Measurements from ENCODE around the gene SH2D6. TPM values are rescaled to one million over a fixed set of nuclear protein-coding genes. Genes with fewer than 3 reads are reported as not detected.

The SH2D6 gene
- total and polyA plus RNA-seq, 2 donors = 0.37 TPM; not detected in 1

DNA sequence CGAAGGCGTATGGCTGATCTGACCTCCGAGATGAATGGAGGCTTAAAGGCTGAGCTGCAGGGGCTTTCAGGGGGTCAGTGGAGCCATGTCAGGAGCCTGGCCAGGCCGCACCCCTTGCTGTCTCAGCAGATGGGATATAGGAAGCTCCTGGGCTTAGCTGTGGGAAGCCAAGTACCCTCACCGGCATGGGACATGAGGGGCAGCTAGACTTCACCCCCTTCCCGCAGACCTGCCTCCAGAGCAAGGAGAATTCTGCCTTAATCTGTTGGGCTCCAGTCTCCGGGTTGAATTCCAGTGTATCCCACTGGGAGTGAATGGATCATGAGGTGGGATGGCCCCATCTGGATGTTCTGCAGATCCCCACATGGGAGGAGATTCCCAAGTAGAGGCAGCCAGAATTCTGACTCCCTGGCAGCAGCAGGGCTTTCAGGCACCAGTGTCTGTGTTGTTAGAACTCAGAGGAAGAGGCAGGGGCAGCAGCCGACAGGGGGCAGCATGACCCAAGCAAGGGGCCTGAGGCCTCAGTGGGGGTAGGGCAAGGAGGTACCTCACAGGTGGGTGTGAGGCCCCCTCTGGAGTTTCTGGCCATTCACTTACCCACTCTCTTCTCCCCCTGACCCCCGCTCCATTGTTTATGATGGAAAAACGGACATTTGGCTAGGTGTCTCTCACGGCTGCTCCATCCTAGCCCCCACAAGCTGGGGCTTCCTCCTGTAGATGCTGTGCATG lies 27.4 kb upstream of the SH2D6 start:
- no peak for DNase-seq (ENCODE audit: extremely low spot score)
- 77% methylated on average over 11 of the region's 11 CpGs for WGBS

DNA sequence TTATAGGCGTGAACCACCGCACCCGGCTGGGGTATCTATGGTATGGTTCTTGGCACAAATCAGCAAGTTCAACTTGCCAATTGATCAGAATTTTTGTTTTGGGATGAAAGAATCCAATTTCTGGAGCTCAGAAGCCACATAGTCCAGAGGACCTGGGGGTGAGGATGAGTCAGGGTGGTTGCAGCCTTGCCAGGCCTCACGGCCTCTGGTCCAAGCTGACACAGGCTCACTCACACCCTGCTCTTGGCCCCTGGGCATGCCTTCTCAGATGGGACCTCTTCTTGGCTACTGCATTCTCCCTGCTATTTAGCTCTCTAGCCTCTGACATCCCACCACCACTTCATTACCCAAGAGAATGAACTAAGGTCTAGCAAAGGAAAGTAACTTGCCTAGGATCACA lies 24.7 kb upstream of the SH2D6 start:
- H3K36me3 ChIP-seq (ENCODE audit: insufficient read depth) = peaks cover 4% of the 10 kb centered on the region
- no peak overlapping the region for H3K27ac ChIP-seq (ENCODE audit: low read depth)

More for the DNA sequence above, 27.4 kb upstream of the SH2D6 start:
- Histone ChIP-seq H3K36me3 (ENCODE audit: insufficient read depth) (peaks cover 4% of the 10 kb centered on the region), H3K27ac (ENCODE audit: low read depth) (no peak overlapping the region), H3K4me1 (ENCODE audit: insufficient read depth) (no peaks in the 10 kb centered on the region), H3K4me3 (ENCODE audit: low read depth, low read length) (no peak overlapping the region)

DNA sequence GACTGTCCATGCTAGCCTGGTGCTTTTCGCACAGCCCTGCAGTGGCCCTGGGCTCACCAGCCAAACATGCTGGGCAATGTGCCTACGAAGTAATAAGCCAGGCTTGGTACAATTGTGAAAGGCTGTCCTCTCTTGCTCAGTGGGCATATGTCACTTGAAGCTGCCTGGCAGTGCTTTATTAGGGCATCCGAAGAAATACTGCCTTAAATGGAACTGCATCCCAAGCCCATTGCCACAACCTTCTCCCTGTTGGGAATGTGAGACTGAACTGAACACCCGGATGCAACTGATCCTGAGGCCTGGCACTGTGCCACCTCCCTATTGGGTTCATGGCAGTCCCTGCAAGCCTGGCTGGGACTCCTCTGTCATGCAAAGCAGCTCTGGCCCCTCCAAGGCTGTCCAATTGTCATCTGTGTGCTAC lies 24.2 kb upstream of the SH2D6 start:
- Histone ChIP-seq H3K4me3 (ENCODE audit: low read depth, low read length) (no peak overlapping the region), H3K36me3 (ENCODE audit: insufficient read depth) (peaks cover 4% of the 10 kb centered on the region), H3K4me1 (ENCODE audit: insufficient read depth) (no peaks in the 10 kb centered on the region), H3K27ac (ENCODE audit: low read depth) (no peak overlapping the region)
- DNase-seq (ENCODE audit: extremely low spot score) = no peak
- WGBS = 76% methylated on average over 4 of the region's 4 CpGs

More for the DNA sequence above, 24.7 kb upstream of the SH2D6 start:
- DNase-seq (ENCODE audit: extremely low spot score) = no peak
- 93% methylated on average over 4 of the region's 4 CpGs for WGBS
- Histone ChIP-seq H3K4me3 (ENCODE audit: low read depth, low read length) (no peak overlapping the region), H3K4me1 (ENCODE audit: insufficient read depth) (no peaks in the 10 kb centered on the region)

DNA sequence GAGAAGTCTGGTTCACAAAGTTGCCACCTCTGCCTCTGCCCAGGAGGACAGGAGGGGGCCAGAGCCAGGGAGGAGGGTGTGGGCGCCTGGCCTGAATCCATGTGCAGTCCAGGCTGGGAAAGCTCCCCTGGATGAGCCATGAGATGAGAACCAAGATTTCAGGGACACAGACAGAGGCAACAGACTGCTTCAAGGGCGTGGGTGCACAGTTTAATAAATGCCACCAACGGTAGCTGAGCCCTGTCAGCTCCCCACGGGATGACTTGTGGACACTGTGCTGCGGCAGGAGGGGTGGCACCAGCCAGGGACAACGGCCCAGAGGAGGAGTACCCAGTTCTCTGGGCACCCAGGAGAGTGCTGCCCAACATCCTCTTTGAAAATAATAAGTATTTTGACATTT lies 23.5 kb upstream of the SH2D6 start:
- Histone ChIP-seq H3K4me3 (ENCODE audit: low read depth, low read length) (no peak overlapping the region), H3K27ac (ENCODE audit: low read depth) (no peak overlapping the region), H3K36me3 (ENCODE audit: insufficient read depth) (peaks cover 4% of the 10 kb centered on the region), H3K4me1 (ENCODE audit: insufficient read depth) (no peaks in the 10 kb centered on the region)
- no peak for DNase-seq (ENCODE audit: extremely low spot score)
- WGBS = 86% methylated on average over 6 of the region's 6 CpGs

DNA sequence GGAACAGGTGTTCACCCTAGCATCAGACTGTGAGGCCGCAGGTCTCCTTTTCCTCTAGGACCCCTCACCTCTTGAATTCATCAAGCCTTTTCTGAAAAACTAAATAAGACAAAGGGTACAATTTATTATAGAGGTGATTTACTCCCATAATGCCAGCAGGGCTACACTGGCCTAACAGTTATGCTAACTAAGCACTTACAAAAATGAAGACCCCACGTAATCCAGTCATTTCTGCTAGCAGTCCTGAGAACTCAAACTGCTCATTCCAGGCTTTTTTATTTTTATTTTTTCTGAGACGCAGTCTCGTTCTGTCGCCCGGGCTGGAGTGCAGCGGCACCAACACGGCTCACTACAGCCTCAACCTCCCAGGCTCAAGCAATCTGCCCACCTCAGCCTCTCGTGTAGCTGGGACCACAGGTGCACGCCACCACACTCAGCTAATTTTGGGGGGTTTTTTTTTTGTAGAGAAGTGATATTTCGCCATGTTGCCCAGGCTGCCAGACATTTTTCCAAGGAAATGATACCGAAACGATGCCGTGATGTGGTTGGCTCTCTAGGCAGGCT lies 22.5 kb upstream of the SH2D6 start:
- no peak for DNase-seq (ENCODE audit: extremely low spot score)
- Histone ChIP-seq H3K36me3 (ENCODE audit: insufficient read depth) (peaks cover 4% of the 10 kb centered on the region), H3K27ac (ENCODE audit: low read depth) (peak overlapping the region; percentile 38), H3K4me3 (ENCODE audit: low read depth, low read length) (no peak overlapping the region), H3K4me1 (ENCODE audit: insufficient read depth) (no peaks in the 10 kb centered on the region)
- 94% methylated on average over 14 of the region's 14 CpGs for WGBS

DNA sequence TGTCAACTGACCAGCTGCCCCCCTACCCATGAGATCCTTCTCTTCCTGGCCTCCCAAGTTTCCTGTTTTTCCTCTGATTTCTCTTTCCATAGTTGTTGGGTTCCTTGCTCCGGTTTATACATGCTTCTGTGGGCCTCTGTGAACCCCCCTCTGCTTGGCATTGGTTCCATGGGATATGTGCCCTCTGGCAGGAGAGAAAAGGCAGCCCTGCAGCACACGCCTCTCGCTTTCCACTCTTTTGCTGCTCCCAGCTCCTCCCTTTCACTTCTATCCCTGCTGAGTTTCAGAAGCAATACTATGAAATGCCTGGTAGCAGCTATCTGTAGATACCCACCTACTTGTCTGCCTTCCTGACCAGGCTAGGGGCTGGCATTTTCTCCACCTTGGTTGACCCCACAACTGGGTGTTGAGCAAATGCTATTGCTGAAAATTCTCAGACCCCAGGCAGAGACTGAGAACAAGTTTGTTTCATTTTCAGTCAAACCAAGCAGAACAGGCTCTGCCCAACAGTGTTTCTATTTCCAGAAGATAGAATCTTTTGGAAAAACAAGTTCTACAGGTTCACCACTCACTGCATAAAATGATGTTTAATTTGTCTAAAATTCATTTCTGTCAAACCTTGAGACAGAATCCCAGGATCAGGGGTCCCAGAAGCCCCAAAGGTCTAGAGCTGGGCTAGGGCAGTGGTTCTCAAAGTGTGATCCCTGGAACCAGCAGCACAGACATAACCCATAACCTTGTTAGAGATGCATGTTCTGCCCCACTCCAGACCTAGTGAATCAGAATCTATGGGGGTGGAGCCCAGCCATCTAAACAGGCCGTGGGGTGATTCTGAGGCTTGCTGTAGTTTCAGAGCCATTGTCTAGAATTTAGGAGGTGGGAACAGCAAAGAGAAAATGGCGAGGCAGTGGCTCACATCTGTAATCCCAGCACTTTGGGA lies 21.7 kb upstream of the SH2D6 start:
- Histone ChIP-seq H3K4me3 (ENCODE audit: low read depth, low read length) (no peak overlapping the region), H3K27ac (ENCODE audit: low read depth) (peak overlapping the region; percentile 38), H3K4me1 (ENCODE audit: insufficient read depth) (no peaks in the 10 kb centered on the region), H3K36me3 (ENCODE audit: insufficient read depth) (peaks cover 5% of the 10 kb centered on the region)
- no peak for DNase-seq (ENCODE audit: extremely low spot score)
- 64% methylated on average over 5 of the region's 5 CpGs for WGBS

DNA sequence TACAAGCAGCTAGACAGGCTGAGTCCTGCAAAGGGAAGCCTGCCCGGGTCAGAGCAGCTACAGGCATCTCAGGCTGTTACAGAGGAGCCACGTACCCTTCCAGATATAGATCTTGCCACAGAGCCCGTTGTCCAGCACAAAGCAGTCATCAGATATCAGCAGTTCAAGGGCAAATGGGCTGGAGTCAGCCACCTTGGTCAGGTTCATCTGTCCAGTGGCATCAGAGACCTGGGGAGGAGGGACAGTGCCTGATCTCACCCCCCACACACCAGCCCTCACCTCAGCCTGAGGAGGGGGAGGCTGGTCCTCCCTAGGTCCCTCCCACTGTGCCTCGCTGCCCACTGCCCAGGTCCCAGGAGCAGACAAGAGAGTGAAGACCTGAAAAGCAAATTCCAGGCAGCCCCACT lies 20.6 kb upstream of the SH2D6 start:
- 79% methylated on average over 4 of the region's 4 CpGs for WGBS
- no peak overlapping the region for H3K4me3 ChIP-seq (ENCODE audit: low read depth, low read length)
- H3K36me3 ChIP-seq (ENCODE audit: insufficient read depth) = peaks cover 4% of the 10 kb centered on the region
- peak overlapping the region; percentile 33 for H3K27ac ChIP-seq (ENCODE audit: low read depth)
- H3K4me1 ChIP-seq (ENCODE audit: insufficient read depth) = no peaks in the 10 kb centered on the region
- no peak for DNase-seq (ENCODE audit: extremely low spot score)

DNA sequence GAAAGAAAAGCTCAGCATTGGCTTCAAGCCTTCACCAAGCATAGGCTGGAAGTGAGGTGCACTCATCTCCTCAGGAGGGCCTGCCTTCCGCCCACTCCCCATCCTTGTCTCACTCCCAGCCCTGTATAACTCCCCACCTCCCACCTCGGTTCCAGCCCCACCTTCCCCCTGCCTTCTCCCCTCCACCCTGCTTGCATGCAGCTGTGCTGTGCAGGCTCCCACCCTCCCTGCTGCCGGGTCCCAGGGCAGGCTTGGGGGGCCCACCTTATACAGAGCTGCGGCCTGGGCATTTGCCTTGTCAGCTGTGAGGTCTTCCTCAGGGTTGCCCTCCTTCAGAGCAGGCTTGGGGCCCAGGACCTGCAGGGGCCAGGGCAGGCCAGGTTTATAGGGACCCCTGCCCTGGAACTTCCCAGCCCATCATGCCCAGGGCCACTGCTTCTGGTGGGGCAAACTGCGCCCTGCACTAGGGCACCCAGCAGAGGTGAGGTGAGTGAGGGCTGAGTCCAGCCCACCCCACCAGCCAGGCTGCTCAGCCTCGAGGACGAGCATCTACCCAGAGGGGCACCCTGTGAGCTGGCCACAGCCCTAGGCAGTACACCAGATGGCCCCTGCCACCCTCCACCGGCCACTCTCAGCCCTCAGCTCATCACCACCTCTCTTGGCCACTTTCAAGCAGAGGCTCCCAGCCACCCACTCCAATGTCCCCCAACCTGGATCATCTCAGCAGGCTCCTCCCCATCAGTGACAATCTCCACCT lies 19.9 kb upstream of the SH2D6 start:
- WGBS = 90% methylated on average over 8 of the region's 8 CpGs
- Histone ChIP-seq H3K36me3 (ENCODE audit: insufficient read depth) (peaks cover 4% of the 10 kb centered on the region), H3K4me1 (ENCODE audit: insufficient read depth) (no peaks in the 10 kb centered on the region), H3K27ac (ENCODE audit: low read depth) (no peak overlapping the region), H3K4me3 (ENCODE audit: low read depth, low read length) (no peak overlapping the region)
- no peak for DNase-seq (ENCODE audit: extremely low spot score)

DNA sequence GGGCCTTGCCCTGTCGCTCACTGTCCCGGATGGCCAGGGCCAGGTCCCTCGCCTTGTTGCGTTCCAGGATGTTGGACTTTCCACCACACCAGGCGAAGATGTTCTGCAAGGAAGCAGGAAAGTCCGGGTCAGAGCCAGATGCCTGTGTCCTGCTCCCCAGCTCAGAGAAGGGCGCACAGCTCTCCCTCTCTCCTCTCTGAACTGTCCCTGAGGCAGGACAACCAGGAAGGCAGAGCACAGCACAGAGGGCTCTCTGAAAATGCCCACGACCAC lies 19.4 kb upstream of the SH2D6 start:
- Histone ChIP-seq H3K27ac (ENCODE audit: low read depth) (no peak overlapping the region), H3K36me3 (ENCODE audit: insufficient read depth) (peaks cover 4% of the 10 kb centered on the region), H3K4me3 (ENCODE audit: low read depth, low read length) (no peak overlapping the region), H3K4me1 (ENCODE audit: insufficient read depth) (no peaks in the 10 kb centered on the region)
- DNase-seq (ENCODE audit: extremely low spot score) = no peak
- 96% methylated on average over 8 of the region's 8 CpGs for WGBS

DNA sequence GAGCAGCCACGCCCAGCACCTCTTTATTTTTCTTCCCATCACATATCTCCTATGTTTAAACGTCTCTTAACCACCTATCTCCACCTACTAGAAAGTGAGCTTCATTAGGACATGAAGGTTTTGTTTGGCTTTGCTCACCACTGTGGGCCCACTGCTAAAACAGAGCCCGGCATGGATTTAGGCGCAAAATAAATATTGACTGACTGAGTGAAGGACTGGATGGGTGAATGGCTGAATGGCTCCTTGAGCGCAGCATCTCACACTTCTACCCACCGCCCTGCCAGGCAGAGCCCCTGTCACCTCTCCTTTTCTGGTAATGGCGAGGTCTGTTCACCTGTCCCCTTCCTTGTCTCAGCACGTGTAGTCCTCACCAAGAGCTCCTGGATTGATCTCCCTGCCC lies 18.5 kb upstream of the SH2D6 start:
- Histone ChIP-seq H3K4me3 (ENCODE audit: low read depth, low read length) (no peak overlapping the region), H3K27ac (ENCODE audit: low read depth) (no peak overlapping the region), H3K36me3 (ENCODE audit: insufficient read depth) (peaks cover 4% of the 10 kb centered on the region), H3K4me1 (ENCODE audit: insufficient read depth) (no peaks in the 10 kb centered on the region)
- WGBS = 92% methylated on average over 8 of the region's 8 CpGs
- DNase-seq (ENCODE audit: extremely low spot score) = no peak

DNA sequence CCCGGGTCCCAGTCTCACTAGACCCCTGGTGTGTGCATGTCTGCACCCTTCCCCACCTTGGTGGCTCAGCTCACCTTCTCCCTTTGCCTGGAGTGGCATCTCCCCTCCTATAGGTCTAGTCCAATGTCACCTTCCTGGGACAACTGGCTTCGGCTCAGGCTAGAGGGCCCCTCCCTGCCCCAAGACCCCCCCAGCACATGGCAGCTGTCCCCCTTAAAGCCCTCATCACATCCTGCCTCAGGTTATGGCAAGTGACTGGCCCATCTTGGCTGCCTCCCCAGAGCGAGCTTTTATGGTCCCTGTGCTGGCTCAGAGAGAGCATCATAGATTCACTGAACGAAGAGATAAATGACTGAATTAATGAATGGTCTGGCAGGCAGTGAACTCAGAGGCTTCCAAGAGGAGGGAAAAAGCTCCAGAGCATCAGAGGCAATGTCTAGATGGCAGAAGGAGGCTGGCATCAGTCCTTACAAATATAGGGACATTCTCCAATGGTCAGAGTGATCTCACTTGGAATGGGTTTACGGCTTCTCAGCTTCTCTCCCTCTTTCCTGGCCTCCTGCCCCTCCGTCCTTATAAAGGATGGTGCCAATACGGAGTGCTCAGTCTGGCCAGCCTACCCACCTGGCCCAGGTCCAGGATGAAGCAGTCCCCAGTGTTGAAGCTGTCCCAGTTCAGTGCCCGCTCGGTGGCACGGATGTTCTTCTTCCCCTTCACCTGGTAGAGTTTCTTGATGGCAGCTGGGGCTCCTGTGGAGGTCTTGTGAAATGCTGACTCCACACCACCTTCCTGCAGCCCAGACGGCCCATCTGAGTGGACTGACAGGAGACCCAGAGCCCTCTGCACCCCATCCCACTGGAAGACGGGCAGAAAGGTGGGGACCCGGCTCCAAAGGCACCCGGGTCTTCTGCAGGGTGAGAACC lies 17.7 kb upstream of the SH2D6 start:
- 74% methylated on average over 14 of the region's 14 CpGs for WGBS
- H3K36me3 ChIP-seq (ENCODE audit: insufficient read depth) = peaks cover 4% of the 10 kb centered on the region
- no peak overlapping the region for H3K4me3 ChIP-seq (ENCODE audit: low read depth, low read length)
- H3K4me1 ChIP-seq (ENCODE audit: insufficient read depth) = no peaks in the 10 kb centered on the region
- no peak for DNase-seq (ENCODE audit: extremely low spot score)
- no peak overlapping the region for H3K27ac ChIP-seq (ENCODE audit: low read depth)

DNA sequence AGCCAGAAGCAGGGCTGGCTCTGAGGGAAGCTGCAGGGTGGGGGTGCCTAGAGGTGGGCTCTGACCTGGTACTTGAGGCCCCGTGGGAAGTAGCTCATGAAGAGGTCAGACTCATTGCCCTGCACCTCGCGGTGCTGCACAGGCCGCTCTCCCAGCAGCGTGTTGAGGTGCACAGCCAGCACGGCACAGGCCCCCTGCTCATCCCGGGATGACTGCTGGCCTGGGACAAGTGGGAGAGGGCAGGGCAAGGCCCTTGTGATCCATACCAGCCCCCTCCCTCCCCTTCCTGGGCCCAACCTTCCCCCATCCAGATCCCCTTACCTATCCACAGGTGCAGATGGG lies 17.1 kb upstream of the SH2D6 start:
- Histone ChIP-seq H3K36me3 (ENCODE audit: insufficient read depth) (peaks cover 4% of the 10 kb centered on the region), H3K4me1 (ENCODE audit: insufficient read depth) (no peaks in the 10 kb centered on the region), H3K27ac (ENCODE audit: low read depth) (no peak overlapping the region), H3K4me3 (ENCODE audit: low read depth, low read length) (no peak overlapping the region)
- 90% methylated on average over 7 of the region's 7 CpGs for WGBS
- no peak for DNase-seq (ENCODE audit: extremely low spot score)

DNA sequence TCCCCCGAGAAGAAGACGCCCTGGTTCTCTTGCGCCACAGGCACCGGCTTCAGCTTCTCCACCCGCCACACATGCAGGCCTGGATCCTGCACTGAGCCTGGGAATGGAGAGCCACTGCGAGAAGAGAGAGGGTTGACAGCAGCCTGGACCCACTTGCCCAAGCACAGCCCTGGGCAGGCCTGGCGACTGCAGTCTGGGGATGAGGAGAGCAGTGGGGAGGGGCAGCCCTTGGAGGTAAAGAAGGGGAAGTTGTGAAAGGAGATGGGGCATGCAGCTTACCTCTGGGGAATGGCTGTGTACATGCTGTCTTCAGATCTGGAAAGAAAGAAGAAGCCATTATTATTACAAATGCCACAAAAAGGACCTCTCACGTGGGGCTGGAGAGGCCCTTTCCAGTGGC lies 16.7 kb upstream of the SH2D6 start:
- no peak for DNase-seq (ENCODE audit: extremely low spot score)
- Histone ChIP-seq H3K27ac (ENCODE audit: low read depth) (no peak overlapping the region), H3K36me3 (ENCODE audit: insufficient read depth) (peaks cover 4% of the 10 kb centered on the region), H3K4me1 (ENCODE audit: insufficient read depth) (no peaks in the 10 kb centered on the region), H3K4me3 (ENCODE audit: low read depth, low read length) (no peak overlapping the region)
- WGBS = 92% methylated on average over 8 of the region's 8 CpGs

Data from urinary bladder (tissue), 4 donors.